ENCODE measurements around the gene CIP2A.
"Not testable (repeated sequence)": the region's sequence is repeated elsewhere in the genome, so short reads cannot be mapped to it uniquely, and the experiment has no call there.

The CIP2A gene

GRCh38 chr3:108589081-108589997 lies at the start of gene CIP2A, which contains the start of gene DZIP3:
Gene CIP2A (minus strand): TSS chr3:108589438. CDS start chr3:108589375, 63 bp downstream.
Gene DZIP3 (plus strand): TSS chr3:108589722. CDS start chr3:108605407, 15,685 bp downstream.
- DNase-seq = peak; percentile 93

GRCh38 chr3:108629974-108630373 lies 40.7 kb upstream of the CIP2A start:
- DNase-seq = no peak

- DNase-seq = no peak
Observed at GRCh38 chr3:108623504-108623903, 34.3 kb upstream of the CIP2A start.

GRCh38 chr3:108620250-108620649 lies 31.0 kb upstream of the CIP2A start:
- no peak for DNase-seq

GRCh38 chr3:108616090-108616489 lies 26.9 kb upstream of the CIP2A start:
- not testable (repeated sequence) for DNase-seq

GRCh38 chr3:108610651-108611050 lies 21.4 kb upstream of the CIP2A start:
- no peak for DNase-seq

- no peak for DNase-seq
Observed at GRCh38 chr3:108608750-108609149, 19.5 kb upstream of the CIP2A start.

- DNase-seq = no peak
Observed at GRCh38 chr3:108605491-108605890, 16.3 kb upstream of the CIP2A start.

GRCh38 chr3:108605028-108605427 lies 15.8 kb upstream of the CIP2A start:
- DNase-seq = no peak

- no peak for DNase-seq
Observed at GRCh38 chr3:108603691-108604090, 14.5 kb upstream of the CIP2A start.

- DNase-seq = no peak
Observed at GRCh38 chr3:108602935-108603294, 13.7 kb upstream of the CIP2A start.

GRCh38 chr3:108602249-108602934 lies 13.2 kb upstream of the CIP2A start:
- peak; percentile 71 for DNase-seq

- no peak for DNase-seq
Observed at GRCh38 chr3:108599677-108600409, 10.6 kb upstream of the CIP2A start.

- no peak for DNase-seq
Observed at GRCh38 chr3:108598375-108598774, 9.1 kb upstream of the CIP2A start.

- no peak for DNase-seq
Observed at GRCh38 chr3:108595321-108595720, 6.1 kb upstream of the CIP2A start.

GRCh38 chr3:108590460-108590859 lies 1.2 kb upstream of the CIP2A start:
- DNase-seq = no peak

GRCh38 chr3:108589998-108590323 lies 723 bp upstream of the CIP2A start:
- no peak for DNase-seq

GRCh38 chr3:108588601-108589000 lies 637 bp downstream of the CIP2A start:
- no peak for DNase-seq

GRCh38 chr3:108578064-108578463 lies 11.2 kb downstream of the CIP2A start:
- DNase-seq = no peak

GRCh38 chr3:108569336-108569735 lies 19.9 kb downstream of the CIP2A start:
- DNase-seq = no peak

- DNase-seq = no peak
Observed at GRCh38 chr3:108566599-108566998, 22.6 kb downstream of the CIP2A start.

- DNase-seq = no peak
Observed at GRCh38 chr3:108565506-108565905, 23.7 kb downstream of the CIP2A start.

GRCh38 chr3:108564564-108564963 lies 24.7 kb downstream of the CIP2A start:
- no peak for DNase-seq

- no peak for DNase-seq
Observed at GRCh38 chr3:108562565-108562964, 26.7 kb downstream of the CIP2A start.
